HG03378 (cell line): ENCODE measurements around the gene KPNA1.

ENCODE experiments used
- ATAC-seq: cut with Tn5 transposase; IDR thresholded peaks from one replicate; pipeline ENCODE4 v1.9.1; 2021; ENCODE audit warnings: mild to moderate bottlenecking, moderate library complexity; ENCODE audit not compliant: unreplicated experiment

KPNA1 gene

GRCh38 chr3:122416966-122417365 lies 97.8 kb downstream of the KPNA1 start:
- ATAC-seq: no peak

- peak; percentile 80 for ATAC-seq
Observed at GRCh38 chr3:122415762-122416654, 98.7 kb downstream of the KPNA1 start, which contains the start of gene WDR5B. WDR5B (minus strand) TSS chr3:122416062; CDS start chr3:122415528, 534 bp downstream.

GRCh38 chr3:122415104-122415744 lies 99.5 kb downstream of the KPNA1 start:
- ATAC-seq: peak; percentile 40

- no peak for ATAC-seq
Observed at GRCh38 chr3:122414391-122414790, 100.3 kb downstream of the KPNA1 start.

GRCh38 chr3:122410639-122411038 lies 104.1 kb downstream of the KPNA1 start:
- ATAC-seq: no peak

GRCh38 chr3:122410111-122410510 lies 104.6 kb downstream of the KPNA1 start:
- ATAC-seq: no peak

GRCh38 chr3:122409446-122409845 lies 105.3 kb downstream of the KPNA1 start:
- ATAC-seq: no peak

- no peak for ATAC-seq
Observed at GRCh38 chr3:122407946-122408345, 106.8 kb downstream of the KPNA1 start.

- ATAC-seq: no peak
Observed at GRCh38 chr3:122406198-122406597, 108.5 kb downstream of the KPNA1 start.

GRCh38 chr3:122405015-122405414 lies 109.7 kb downstream of the KPNA1 start:
- ATAC-seq: no peak

GRCh38 chr3:122403489-122403888 lies 111.2 kb downstream of the KPNA1 start:
- ATAC-seq: no peak

- ATAC-seq: no peak
Observed at GRCh38 chr3:122398920-122399319, 115.8 kb downstream of the KPNA1 start.

- no peak for ATAC-seq
Observed at GRCh38 chr3:122397201-122397600, 117.5 kb downstream of the KPNA1 start.

- ATAC-seq: no peak
Observed at GRCh38 chr3:122396511-122396910, 118.2 kb downstream of the KPNA1 start.

- no peak for ATAC-seq
Observed at GRCh38 chr3:122395582-122395981, 119.2 kb downstream of the KPNA1 start.

- ATAC-seq: no peak
Observed at GRCh38 chr3:122394173-122394572, 120.6 kb downstream of the KPNA1 start.

- ATAC-seq: no peak
Observed at GRCh38 chr3:122392868-122393844, 121.6 kb downstream of the KPNA1 start.

- no peak for ATAC-seq
Observed at GRCh38 chr3:122391681-122392446, 122.9 kb downstream of the KPNA1 start.

- ATAC-seq: no peak
Observed at GRCh38 chr3:122390665-122391064, 124.1 kb downstream of the KPNA1 start.

GRCh38 chr3:122389892-122390291 lies 124.8 kb downstream of the KPNA1 start:
- no peak for ATAC-seq
